Keratinocyte (primary cell): ENCODE results near the gene SFT2D3. TPM values are rescaled to one million over a fixed set of nuclear protein-coding genes. Genes with fewer than 3 reads are reported as not detected.

Experiments used
- DNase-seq: peaks from one replicate; pipeline ENCODE4 v3.0.0-alpha.2; 2011; ENCODE audit warnings: low read depth, missing footprints, low spot score
- FAIRE-seq: peaks from 2 replicates; lab custom pipeline; 2011; peaks lifted over from hg19 to GRCh38; lab: Jason Lieb, UNC
- H2AFZ ChIP-seq: 2 replicates; pipeline ENCODE4 v1.6.0; 2012; ENCODE audit warnings: low read length, control low read depth, inconsistent platforms; ENCODE audit not compliant: control insufficient read depth
- H3K27ac ChIP-seq: 2 replicates; pipeline ENCODE4 v1.5.1; 2011; ENCODE audit warnings: low read length; ENCODE audit not compliant: control insufficient read depth, insufficient read depth
- H3K27me3 ChIP-seq: 3 replicates; pipeline ENCODE4 v1.6.0; 2011; ENCODE audit warnings: low read length; ENCODE audit not compliant: control insufficient read depth, insufficient read depth; ENCODE audit errors: extremely low read depth
- H3K36me3 ChIP-seq, 2 experiments: 2 replicates in 1 of 2; 3 replicates in 1 of 2; pipeline ENCODE4 v1.5.1; 2011; ENCODE audit warnings: low read length in 2 of 2, mild to moderate bottlenecking in 1 of 2; ENCODE audit not compliant: control insufficient read depth in 2 of 2, insufficient read depth in 2 of 2; ENCODE audit errors: extremely low read depth in 1 of 2
- H3K4me1 ChIP-seq: 3 replicates; pipeline ENCODE4 v1.5.1; 2011; ENCODE audit warnings: low read length; ENCODE audit not compliant: control insufficient read depth, insufficient read depth; ENCODE audit errors: extremely low read depth
- H3K4me2 ChIP-seq: 3 replicates; pipeline ENCODE4 v1.6.0; 2011; ENCODE audit warnings: low read depth, low read length; ENCODE audit not compliant: control insufficient read depth, insufficient read depth; ENCODE audit errors: extremely low read depth
- H3K4me3 ChIP-seq, 3 experiments: fragments of 200-600 bp in 1 of 3; sonication (generic) in 1 of 3; 2 replicates in 2 of 3; 3 replicates in 1 of 3; pipeline ENCODE4 v1.5.1; 2011 to 2016; ENCODE audit warnings: low read length in 3 of 3, mild to moderate bottlenecking in 3 of 3, control low read depth in 2 of 3, inconsistent platforms in 1 of 3, low read depth in 1 of 3, mixed read lengths in 1 of 3, mixed run types in 1 of 3, moderate library complexity in 1 of 3; ENCODE audit not compliant: control insufficient read depth in 2 of 3, insufficient read depth in 2 of 3; ENCODE audit errors: extremely low read depth in 1 of 3
- H3K79me2 ChIP-seq: 2 replicates; pipeline ENCODE4 v1.6.0; 2012; ENCODE audit warnings: low read length; ENCODE audit not compliant: control insufficient read depth, insufficient read depth
- H3K9ac ChIP-seq: 3 replicates; pipeline ENCODE4 v1.6.0; 2011; ENCODE audit warnings: low read length; ENCODE audit not compliant: control insufficient read depth, insufficient read depth; ENCODE audit errors: extremely low read depth
- H3K9me1 ChIP-seq: 3 replicates; pipeline ENCODE4 v1.6.0; 2011; ENCODE audit warnings: low read length; ENCODE audit not compliant: control insufficient read depth, insufficient read depth; ENCODE audit errors: extremely low read depth
- H3K9me3 ChIP-seq: 2 replicates; pipeline ENCODE4 v1.5.1; 2012; ENCODE audit warnings: low read depth, low read length; ENCODE audit not compliant: control insufficient read depth
- H4K20me1 ChIP-seq: 3 replicates; pipeline ENCODE4 v1.6.0; 2011; ENCODE audit warnings: low read length; ENCODE audit not compliant: control insufficient read depth, insufficient read depth; ENCODE audit errors: extremely low read depth
- CTCF ChIP-seq, 3 experiments: IDR thresholded peaks in 1 of 3; conservative IDR thresholded peaks in 1 of 3; optimal IDR thresholded peaks in 1 of 3; 2 replicates in 2 of 3; 3 replicates in 1 of 3; pipeline versions ENCODE3 to v1.5.1; 2011; ENCODE audit warnings: low read length in 3 of 3, mild to moderate bottlenecking in 3 of 3, moderate library complexity in 2 of 3, control low read depth in 1 of 3, inconsistent platforms in 1 of 3; ENCODE audit not compliant: insufficient read depth in 2 of 3; ENCODE audit errors: extremely low read depth in 1 of 3
- EZH2 ChIP-seq: IDR thresholded peaks from one replicate; pipeline ENCODE4 v1.6.1; 2012; ENCODE audit warnings: inconsistent platforms, mild to moderate bottlenecking, low read length, moderate library complexity
- dilution Hi-C: fragments of 300-500 bp; cut with MboI; formaldehyde crosslinking; loops from one replicate; pipeline ENCODE4 v1.7.0; 2020; ENCODE audit warnings: low sequenced_read_pairs; ENCODE audit not compliant: extremely low pct_ligation_motif_present
- polyA plus RNA-seq, 5 experiments: library from polyadenylated mRNA; depleted of rRNA in 3 of 5; stranded (reverse) in 3 of 5; stranded (forward) in 1 of 5; unstranded in 1 of 5; fragments of >200 nt; gene quantifications; 1 replicate in 1 of 5; 2 replicates in 3 of 5; 3 replicates in 1 of 5; pipeline versions ENCODE4 v1.2.1 to v1.2.3, GENCODE V29; 2011 to 2012; ENCODE audit warnings: missing spikeins in 2 of 5, low read depth in 1 of 5, low replicate concordance in 1 of 5

Gene SFT2D3
- polyA plus RNA-seq, 1 donor (not counting 4 experiments of a cell fraction or from before 2014, with no cell fraction given), result 2.4 TPM

- Histone ChIP-seq H3K4me2 (no peak overlapping the region), H3K4me3 (no peak overlapping the region), H3K9me3 (no peaks in the 10 kb centered on the region), H2AFZ (no peak overlapping the region), H3K4me1 (no peaks in the 10 kb centered on the region), H3K27me3 (peaks cover 50% of the 10 kb centered on the region), H4K20me1 (no peaks in the 10 kb centered on the region), H3K9me1 (no peaks in the 10 kb centered on the region), H3K9ac (no peak overlapping the region), H3K36me3 (no peaks in the 10 kb centered on the region), H3K27ac (no peak overlapping the region), H3K79me2 (no peaks in the 10 kb centered on the region)
- FAIRE-seq (no peak), DNase-seq (no peak)
- TF ChIP-seq EZH2 (no peak), CTCF (optimal IDR thresholded peaks at IDR 0.05 in 1 of 3, IDR thresholded peaks at IDR 0.05 in 1 of 3, conservative IDR thresholded peaks at IDR 0.05 in 1 of 3; ENCODE audit: extremely low read depth in 1 of 3, insufficient read depth in 2 of 3, low read length in 3 of 3) (no peak)
- dilution Hi-C loops, result no loop called here
These were observed 32.2 kb upstream of the SFT2D3 start for GRCh38 chr2:127669056-127669455.

- no peak overlapping the region for H3K4me2 ChIP-seq
- FAIRE-seq (no peak), DNase-seq (no peak)
- H2AFZ ChIP-seq, result no peak overlapping the region
- no peaks in the 10 kb centered on the region for H4K20me1 ChIP-seq
- no peaks in the 10 kb centered on the region for H3K4me1 ChIP-seq
- no peaks in the 10 kb centered on the region for H3K36me3 ChIP-seq
- no peak for TF ChIP-seq CTCF (optimal IDR thresholded peaks at IDR 0.05 in 1 of 3, IDR thresholded peaks at IDR 0.05 in 1 of 3, conservative IDR thresholded peaks at IDR 0.05 in 1 of 3; ENCODE audit: extremely low read depth in 1 of 3, insufficient read depth in 2 of 3, low read length in 3 of 3)
- no peak for TF ChIP-seq EZH2
- no peak overlapping the region for H3K9ac ChIP-seq
- no peaks in the 10 kb centered on the region for H3K9me3 ChIP-seq
- dilution Hi-C loops, result no loop called here
- H3K9me1 ChIP-seq, result no peaks in the 10 kb centered on the region
- H3K4me3 ChIP-seq, result no peak overlapping the region
- H3K79me2 ChIP-seq, result no peaks in the 10 kb centered on the region
- no peak overlapping the region for H3K27ac ChIP-seq
- peaks cover 48% of the 10 kb centered on the region for H3K27me3 ChIP-seq
These were observed 31.0 kb upstream of the SFT2D3 start for GRCh38 chr2:127670055-127670956.
